GM21526 (cell line): ENCODE data around the gene HAND2.

ENCODE experiments used
- ATAC-seq: cut with Tn5 transposase; IDR thresholded peaks from one replicate; pipeline ENCODE4 v1.9.1; 2021; ENCODE audit warnings: moderate library complexity; ENCODE audit not compliant: unreplicated experiment, low FRiP score

The HAND2 gene

DNA sequence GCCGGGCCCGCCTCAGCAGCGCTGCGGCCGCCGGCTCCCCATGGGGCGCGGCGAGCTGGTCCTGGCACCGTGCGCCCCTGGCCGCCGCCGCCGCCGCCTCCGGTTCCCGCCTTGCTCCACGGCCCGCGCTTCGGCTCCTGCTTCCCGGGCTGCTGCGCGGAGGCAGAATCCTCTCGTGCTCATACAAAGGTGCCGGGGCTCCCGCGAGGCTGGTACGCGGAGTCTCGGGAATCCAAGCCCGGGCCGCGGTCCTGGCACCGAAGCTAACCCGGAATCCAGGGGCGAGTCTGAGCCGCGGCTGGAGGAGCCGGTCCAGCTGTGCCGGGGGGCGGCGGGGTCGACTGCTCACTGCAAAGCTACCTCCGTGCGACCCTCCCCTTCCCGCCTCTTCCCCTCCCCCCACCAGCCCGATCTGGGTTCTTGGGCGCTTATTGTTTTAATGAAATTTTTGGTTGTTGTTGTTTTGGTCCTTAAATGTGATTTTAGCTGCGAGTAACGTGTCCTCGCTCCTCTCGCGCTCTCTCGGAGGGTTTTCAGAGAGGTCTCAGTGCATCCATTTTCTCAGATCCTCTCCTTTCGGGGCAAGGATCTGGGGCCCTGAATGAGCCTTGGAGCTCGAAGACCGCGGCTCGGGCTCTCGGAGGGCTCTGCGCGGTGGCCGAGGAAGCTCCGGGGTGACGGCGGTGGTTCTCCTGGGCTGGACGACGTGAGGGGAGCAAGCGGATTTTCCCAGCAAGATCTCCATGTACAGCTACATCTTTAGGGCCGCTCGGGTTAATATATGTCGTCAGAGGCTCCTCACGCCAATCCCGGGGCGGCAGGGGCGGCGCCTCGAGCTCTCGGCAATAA lies at the start of gene HAND2:
Gene HAND2 (minus strand): TSS at position 753 of the 849 bp plus-strand sequence. CDS start 940 bp downstream, outside the sequence.
- ATAC-seq, result no peak

DNA sequence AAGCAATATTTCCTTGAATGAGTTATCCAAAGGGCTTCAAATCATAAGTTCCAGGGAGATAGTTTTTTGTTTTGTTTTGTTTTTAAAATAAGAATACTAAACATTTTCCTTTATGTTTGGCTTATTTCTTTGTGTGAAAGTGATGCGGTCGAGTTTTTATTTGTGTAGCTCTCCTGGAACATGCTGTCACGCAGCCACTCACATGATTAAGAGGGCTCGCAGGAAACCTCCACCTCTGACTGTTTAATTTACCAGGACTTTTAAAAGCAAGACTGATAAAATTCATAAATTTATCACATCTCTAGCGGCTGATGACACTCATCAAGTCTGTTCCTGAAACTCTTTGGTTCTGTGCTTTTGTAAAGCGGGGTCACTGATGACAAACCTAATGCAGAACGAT lies 48.9 kb upstream of the HAND2 start:
- ATAC-seq, result no peak

DNA sequence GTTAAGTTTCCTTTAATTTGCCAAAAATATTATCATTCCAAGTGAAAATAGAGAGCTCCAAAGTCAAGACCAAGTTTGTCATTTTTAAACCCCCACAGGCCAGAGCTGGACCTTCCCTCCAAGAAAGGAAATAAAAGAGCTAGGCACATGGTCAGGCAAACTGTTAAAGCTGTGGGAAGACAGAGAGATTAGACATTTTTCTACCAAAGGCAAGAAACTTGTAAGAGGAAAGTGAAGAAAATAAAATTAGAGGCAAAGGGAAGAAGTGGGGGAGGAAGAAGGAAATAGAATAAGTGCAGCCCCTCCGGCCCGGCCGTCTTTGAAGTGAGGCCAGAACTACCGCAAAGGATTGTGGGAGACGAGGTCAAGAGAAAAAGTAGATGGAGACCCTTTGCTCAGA lies 47.9 kb upstream of the HAND2 start:
- no peak for ATAC-seq

DNA sequence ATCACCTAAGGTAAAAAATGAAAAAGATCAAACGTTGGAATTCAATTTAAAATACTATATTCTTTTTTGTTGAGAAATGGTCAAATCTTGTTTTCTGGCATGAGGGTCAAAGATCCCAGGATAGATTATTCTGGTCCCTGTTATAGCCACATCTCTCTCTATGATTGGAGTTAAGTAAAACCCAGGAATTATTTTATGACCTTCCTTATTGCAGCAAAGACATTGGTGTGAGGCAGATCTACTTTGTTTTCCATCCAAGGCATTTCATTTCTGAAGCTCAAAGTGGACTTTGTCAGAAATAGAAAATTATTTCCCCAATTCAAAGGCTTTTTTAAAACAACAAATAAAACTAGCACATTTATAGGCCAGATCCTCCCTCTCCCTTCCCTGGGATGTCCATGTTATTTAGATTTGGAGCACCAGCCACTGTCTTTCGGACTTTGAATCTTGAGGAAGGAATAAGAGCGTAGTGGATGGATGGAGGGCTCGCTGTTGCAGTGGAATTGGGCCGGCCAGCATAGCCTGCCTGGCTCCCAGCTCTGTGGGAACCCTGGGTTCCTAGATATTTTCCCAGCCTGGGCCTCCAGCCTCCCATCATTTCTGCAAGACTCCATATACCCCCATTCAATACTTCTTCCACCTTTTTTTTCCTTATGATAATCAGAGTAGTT lies 45.6 kb upstream of the HAND2 start:
- ATAC-seq, result no peak

DNA sequence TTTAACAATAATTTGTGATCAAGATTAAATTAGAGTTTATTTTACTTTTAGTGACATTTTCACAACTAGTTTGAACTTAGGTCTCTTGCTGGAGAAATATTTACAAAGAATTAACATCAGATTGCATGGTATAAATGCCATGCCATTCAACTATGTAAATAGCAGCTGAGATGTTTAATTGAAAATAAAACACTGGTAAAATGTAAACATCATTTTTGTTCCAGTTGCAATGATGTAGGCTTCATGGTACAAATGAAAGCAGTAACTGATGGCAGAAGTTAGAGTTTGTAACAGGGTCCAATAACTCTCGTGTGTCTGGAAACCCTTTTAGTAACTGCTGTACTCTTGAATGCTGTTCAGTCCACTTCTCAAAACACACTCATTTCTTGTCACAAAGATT lies 43.7 kb upstream of the HAND2 start:
- ATAC-seq, result no peak

DNA sequence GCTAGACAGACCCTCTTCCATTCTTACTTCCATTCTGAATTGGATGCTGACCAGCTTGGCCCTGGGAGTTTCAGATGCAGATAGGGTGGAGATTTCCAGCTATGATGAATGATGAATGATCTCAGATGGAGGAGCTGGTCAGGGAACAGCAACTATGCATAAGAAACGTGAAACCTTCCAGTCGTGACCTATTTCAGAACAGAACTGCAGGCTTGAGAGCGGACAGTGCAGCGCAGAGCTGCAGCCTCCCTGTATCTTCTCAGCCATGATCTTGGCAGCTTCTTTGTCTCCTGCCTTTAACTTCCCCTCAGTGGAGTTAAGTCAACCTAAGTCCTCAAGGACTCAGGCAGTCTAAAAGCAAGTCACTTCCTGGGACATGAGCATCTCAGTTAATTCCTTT lies 43.3 kb upstream of the HAND2 start:
- ATAC-seq, result no peak

DNA sequence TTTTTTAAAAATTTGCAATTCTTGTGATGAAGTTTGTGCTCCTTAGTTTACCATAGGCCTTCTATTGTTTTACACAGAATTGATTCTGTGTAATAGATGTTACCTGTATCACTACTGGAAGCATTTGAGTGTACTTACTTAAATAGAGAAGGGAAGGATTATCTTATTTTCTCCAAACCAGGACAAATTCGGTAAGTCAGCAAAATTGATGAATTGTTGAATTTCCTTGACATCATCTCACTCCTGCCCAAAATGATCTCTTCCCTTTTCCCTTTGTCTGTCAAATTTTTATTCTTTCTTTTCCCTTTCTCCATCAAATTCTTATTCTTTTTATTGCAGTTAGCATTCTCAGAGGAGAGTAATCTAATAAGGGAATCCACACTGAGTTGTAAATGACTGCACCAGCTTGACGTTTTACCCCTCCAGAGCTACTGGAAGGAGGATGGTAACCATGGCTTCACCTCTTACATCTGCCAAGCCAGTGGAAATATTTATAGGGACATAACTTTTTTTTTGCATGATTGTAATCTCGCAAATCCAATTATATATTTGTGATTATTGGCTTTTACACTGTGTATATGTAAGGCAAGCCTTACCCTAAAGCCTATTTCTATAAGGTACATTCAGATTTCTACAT lies 42.6 kb upstream of the HAND2 start:
- no peak for ATAC-seq

DNA sequence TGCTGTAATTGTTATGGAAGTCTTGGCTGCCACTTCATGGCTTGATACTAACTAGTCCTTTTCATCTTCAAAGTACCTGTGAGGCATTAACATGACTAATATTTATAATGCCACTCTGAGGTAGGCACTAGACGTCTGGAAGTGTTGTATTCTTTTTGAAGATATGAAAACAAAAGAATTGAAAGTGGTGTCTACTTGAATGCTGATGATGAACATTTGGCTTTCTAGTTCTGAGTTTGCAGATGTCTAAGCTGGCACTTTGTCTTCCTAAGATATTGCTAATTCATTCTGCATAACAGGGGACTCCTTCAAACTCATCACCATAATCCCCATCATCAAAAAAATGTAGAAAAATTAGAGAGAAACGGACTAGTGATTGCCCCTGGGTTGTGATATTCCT lies 41.6 kb upstream of the HAND2 start:
- ATAC-seq, result no peak

DNA sequence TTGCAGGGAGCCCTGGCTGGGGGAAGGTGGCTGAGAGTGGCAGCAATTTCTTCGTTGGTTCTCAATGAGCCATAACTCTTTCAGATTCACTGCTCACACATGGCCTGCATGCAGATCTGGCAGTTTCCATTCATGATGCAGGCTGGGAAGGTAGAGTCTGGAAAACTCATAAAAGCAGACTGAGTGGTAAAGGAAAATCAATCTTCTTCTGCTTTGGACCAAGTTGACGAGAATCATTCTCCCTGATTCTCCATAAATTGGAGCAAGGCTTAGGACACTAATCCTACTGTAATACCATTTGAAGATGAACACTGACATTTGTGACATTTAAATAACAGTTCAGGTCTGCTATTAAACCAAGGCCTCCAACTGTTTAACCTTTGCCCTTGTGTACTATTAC lies 35.3 kb upstream of the HAND2 start:
- ATAC-seq, result no peak

DNA sequence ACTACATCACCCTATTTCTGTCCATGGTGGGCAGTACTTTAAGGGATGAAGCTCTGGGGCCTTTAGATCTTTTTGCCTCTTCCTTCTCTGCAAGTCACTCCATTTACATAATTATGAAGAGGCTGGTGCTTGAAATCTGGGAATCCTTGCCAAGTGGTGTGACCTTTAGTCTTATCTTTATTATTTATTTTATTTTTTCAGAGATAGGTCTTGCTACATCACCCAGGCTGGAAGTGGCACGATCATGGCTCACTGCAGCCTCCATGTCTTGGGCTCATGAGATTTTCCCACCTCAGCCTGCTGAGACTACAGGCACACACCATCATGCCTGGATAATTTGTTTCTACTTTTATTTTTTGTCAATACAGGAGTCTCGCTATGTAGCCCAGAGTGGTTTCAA lies 34.4 kb upstream of the HAND2 start:
- no peak for ATAC-seq

DNA sequence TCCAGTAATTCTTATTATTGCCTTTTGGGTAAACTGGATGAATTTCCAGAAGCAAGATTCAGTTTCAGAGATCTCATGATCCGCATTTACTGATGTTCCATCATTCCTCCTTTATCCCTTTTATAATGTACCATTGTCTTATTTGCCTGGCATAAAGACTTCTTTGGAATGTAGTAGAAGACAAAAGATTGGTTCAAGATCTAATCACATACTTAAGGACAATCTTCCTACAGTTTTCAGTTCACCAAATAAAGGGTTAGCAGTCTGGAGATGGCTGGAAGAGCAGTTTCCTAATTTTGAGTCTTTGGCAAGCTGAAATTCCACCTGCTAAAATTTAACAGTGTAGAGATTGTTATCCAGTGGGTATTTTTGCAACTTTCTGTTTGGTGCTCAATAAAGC lies 30.9 kb upstream of the HAND2 start:
- ATAC-seq, result no peak

DNA sequence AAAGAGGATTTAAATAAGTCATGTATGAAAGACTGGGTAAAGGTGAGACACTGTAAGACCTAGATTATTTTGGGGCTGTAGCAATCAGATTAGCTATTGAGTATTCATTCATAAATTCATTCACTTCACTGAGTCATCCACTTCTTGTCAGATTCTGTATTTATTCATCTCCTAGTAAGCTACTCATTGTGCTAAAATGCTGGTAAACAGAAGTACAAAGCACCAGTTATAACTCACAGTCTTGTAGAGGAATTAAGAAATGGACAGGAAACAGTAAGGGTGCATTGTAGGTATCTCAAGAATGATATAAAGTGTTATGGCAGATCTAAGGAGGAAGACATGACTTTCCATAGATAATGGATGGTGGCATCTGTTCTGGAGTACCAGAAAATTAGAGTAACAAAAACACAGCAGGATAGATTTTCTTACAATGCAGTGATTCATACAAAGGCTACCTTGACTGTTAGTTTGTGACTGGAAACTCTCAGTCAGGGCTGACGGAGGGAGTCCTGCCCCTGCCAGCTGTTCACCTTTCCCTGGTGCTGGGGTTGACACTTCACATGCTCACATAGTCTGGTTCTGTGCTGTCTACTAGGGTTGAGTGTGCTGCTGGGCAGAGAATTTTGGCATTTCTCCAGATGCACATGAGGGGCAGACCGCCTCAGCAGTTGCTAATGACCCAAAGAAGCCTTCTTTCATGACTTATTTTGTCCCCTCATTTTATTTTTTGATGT lies 26.5 kb upstream of the HAND2 start:
- no peak for ATAC-seq

DNA sequence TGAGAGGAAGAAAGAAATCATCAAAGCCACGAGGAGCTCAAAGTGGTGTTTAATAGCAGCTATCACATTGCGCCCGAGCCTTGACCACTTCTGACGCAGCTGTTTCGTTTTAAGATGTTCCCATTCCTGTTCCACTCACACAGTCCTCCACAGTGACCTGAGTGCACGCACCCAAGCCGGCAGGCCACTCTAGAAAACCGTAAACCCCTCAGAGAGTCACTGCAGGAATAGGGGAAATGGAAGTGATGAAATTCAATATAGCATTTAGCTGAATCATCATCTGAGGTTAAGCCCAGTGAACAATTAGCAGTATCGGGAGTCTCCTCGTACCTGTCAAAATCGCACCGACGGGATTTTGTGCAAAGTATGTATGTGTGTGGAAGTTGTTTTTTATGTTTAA lies 17.9 kb upstream of the HAND2 start:
- no peak for ATAC-seq

DNA sequence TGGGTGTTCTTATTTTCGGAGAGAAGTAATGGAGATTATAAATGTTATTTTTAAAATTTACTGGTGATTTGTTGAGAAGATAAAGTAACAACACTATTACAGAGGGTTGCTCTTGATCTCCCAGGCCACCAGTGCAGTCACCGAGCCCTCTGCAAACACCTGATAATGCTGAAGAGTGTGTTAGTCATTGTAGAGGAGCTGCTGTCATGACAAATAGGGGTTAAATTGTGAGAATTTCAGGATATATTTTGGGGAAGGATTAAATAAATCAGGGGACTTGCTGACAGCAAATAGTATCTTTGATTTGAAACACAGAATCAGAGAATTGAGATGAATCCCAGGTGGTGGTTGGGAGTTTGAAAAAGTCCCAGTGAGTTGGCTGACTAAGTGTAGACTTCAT lies 16.7 kb upstream of the HAND2 start:
- no peak for ATAC-seq

DNA sequence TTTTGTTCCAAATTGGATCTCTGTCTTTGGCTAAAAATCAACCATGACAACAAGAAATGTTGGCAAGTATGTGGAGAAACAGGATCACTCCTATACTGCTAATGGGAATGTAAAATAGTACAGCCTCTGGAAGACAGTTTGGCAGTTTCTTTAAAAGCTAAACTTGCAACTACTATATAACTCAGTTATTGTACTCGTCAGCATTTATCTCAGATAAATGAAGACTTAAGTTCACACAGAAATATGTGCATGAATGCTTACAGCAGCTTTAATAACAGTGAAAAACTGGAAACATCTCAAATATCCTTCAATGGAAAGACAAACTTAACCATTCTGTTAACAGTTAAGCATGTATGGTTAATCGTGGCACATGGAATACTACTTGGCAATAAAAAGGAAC lies 15.4 kb upstream of the HAND2 start:
- no peak for ATAC-seq

DNA sequence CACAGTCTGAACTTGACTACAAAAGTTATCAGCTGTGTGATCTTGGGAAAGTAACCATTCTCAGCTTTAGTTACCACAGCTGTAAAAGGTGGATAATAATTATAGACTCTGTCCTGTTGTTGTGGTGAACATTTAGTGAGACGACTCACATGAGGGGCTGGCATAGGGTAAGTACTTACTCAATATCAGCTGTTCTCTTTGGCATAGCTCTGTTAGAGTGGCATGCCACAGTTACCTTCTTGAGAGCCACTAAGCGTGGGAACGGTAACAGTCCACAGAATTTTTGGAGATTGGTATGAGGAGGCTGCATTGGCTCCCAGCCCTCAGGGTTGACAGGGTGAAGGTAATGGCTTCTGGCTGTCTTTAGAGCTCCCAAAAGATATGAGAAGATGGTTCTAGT lies 13.2 kb upstream of the HAND2 start:
- no peak for ATAC-seq

DNA sequence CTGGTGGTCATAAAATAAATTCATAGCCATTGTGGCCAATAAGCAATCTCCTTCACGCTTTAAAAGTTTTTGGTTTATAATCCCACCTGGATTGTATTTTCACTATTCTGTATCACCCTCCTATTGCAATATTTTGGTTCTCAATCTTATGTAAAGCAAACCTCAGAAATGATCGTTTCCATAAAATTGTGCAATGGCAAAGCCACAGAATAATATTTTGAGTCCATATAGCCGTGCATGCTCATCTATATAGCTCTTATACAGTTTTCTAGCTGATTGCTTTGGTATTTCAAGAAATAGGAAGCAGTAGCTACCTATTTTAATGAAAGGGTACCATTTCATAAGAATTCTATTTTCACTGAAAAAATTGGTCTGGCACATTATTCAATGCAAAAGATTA lies 10.0 kb upstream of the HAND2 start:
- no peak for ATAC-seq

DNA sequence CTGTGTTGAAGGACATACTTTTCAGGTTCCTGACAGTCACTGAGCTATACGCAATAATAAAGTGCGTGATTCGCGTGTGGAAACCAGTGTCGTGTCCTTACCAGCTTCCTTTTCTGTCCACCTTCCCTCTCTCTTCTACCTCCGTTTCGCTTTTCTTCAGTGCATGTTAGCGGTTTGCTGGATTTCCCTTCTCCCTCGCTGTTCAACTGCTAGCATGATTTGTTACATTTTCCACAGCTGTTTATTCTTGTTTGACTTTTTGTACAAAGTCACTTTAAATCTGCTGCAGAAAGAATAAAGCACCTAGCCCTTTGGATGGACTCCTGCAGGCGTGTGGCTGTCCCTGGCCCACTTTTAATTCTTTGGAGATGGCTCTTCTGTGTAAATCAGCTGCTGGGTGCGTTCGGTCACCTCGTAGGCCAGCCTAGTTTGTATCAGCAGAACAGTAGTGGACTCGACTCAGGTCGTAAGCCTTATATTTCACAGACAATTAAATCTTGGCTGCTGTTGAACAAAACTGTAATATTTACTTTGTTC lies 8.9 kb upstream of the HAND2 start:
- ATAC-seq, result no peak

DNA sequence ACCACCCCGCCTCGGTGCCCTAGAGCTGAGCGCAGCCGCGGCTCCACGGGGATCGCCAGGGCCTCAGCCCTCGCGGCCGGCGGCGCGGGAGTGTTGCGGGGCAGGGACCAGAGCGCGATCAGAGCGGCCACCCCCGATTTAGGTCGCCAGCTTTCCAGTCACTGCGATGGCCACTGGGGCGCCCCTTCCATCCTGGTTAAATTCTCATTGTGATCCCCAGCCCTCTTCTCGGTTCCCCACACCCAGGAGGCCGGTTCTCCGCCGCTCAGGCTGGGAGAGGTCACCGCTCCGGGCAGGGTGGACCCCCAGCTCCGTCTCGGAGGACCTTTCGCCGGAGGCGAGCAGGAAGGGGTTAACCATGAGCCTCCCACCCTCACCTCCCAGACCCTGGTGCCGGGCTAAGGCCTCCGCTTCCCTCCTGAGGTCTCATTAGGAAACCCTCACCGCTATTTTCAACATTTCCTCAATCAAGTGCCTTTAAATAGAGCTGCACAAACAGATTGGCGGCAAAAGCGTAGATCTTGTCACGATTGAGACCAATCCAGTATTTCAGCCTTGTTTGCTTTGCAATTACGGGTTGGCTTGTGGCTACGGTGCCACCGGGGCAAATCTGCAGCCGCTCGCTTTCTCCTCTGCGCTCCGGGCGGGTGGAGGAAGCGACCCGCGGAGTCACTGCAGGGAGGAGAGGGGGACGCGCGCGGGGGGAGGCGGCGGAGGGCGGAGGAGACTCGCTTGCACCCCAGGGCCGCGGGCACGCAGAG lies 8.3 kb upstream of the HAND2 start:
- ATAC-seq, result no peak

DNA sequence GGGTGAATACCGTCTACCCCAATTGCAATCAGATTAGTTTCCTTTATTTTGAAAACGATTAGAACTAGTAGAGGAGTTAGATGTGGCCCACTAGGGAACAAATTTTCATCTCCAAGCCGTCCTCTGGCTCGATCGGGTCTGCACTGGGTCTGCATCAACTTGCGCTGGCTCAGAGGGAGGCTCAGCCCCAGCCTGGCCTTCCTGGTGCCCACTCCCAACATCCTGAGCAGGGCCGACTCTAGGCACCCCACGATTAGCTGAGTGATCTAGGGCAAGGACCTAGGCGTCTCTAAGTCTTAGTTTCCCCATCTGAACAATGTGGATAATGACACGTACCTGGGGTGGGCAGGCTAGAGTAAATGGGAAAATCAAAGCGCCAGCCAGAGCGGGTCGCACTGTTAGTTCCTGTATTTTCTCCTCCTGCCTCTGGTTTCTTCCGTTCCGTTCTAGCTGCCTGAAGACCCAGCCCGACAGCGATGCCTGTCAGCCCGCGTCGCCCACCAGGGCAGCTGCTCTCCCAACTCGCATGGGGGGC lies 7.7 kb upstream of the HAND2 start:
- no peak for ATAC-seq
